ENCODE measurements around the gene PIP4P1.

- TF ChIP-seq GATA3 (IDR thresholded peaks at IDR 0.05; ENCODE audit: low read depth, low read length) (no peak), GATA2 (IDR thresholded peaks at IDR 0.05; ENCODE audit: low read depth, low read length) (no peak)
These were observed 37.9 kb upstream of the PIP4P1 start for GRCh38 chr14:20499108-20499507.
